DND-41 (cell line): ENCODE results near the gene MANEAL.

Source experiments
- ATAC-seq: fragments of 200-7000 bp; cut with Tn5 transposase; 3 replicates; pipeline ENCODE4 v1.9.1; 2021; ENCODE audit warnings: low read depth; ENCODE audit not compliant: insufficient read depth
- DNase-seq: peaks from one replicate; pipeline ENCODE4 v3.0.0-alpha.2; 2020
- H2AFZ ChIP-seq: 2 replicates; pipeline ENCODE4 v1.6.0; 2012; ENCODE audit warnings: low read depth, low read length
- H3K27ac ChIP-seq: 2 replicates; pipeline ENCODE4 v1.5.1; 2012; ENCODE audit warnings: low read length, inconsistent platforms
- H3K27me3 ChIP-seq: fragments of 200-600 bp; sonication (generic); 2 replicates; pipeline ENCODE4 v1.6.0; 2012; ENCODE audit warnings: low read length, mild to moderate bottlenecking, inconsistent platforms; ENCODE audit not compliant: insufficient read depth, poor library complexity
- H3K36me3 ChIP-seq: 2 replicates; pipeline ENCODE4 v1.5.1; 2012; ENCODE audit warnings: low read length, inconsistent platforms; ENCODE audit not compliant: insufficient read depth
- H3K4me1 ChIP-seq: 2 replicates; pipeline ENCODE4 v1.5.1; 2012; ENCODE audit warnings: mild to moderate bottlenecking, low read length; ENCODE audit not compliant: insufficient read depth
- H3K4me2 ChIP-seq: 2 replicates; pipeline ENCODE4 v1.6.0; 2012; ENCODE audit warnings: mild to moderate bottlenecking, moderate library complexity, low read length, inconsistent platforms; ENCODE audit not compliant: insufficient read depth
- H3K4me3 ChIP-seq, 2 experiments: fragments of 200-600 bp in 1 of 2; shearing (Covaris generic) in 1 of 2; 2 replicates each; pipeline ENCODE4 v1.5.1; 2012 to 2016; ENCODE audit warnings: inconsistent platforms in 2 of 2, low read length in 2 of 2, mild to moderate bottlenecking in 2 of 2, low read depth in 1 of 2, moderate library complexity in 1 of 2
- H3K79me2 ChIP-seq: 2 replicates; pipeline ENCODE4 v1.6.0; 2012; ENCODE audit warnings: low read length, inconsistent platforms; ENCODE audit not compliant: insufficient read depth
- H3K9ac ChIP-seq: 2 replicates; pipeline ENCODE4 v1.6.0; 2012; ENCODE audit warnings: low read depth, mild to moderate bottlenecking, inconsistent platforms, low read length, moderate library complexity
- H3K9me3 ChIP-seq: 2 replicates; pipeline ENCODE4 v1.5.1; 2012; ENCODE audit warnings: low read length, moderate library complexity, mild to moderate bottlenecking, inconsistent platforms; ENCODE audit not compliant: insufficient read depth, severe bottlenecking
- H4K20me1 ChIP-seq: 2 replicates; pipeline ENCODE4 v1.6.0; 2012; ENCODE audit warnings: low read length; ENCODE audit not compliant: insufficient read depth
- CTCF ChIP-seq: IDR thresholded peaks from 2 replicates; pipeline ENCODE4 v1.5.1; 2012; ENCODE audit warnings: borderline replicate concordance, low read length, moderate library complexity, mild to moderate bottlenecking; ENCODE audit not compliant: poor library complexity, severe bottlenecking; ENCODE audit errors: extremely low read depth
- EZH2 ChIP-seq: IDR thresholded peaks from 3 replicates; pipeline ENCODE4 v1.6.1; 2012; ENCODE audit warnings: borderline replicate concordance, low read depth, mild to moderate bottlenecking, moderate library complexity, low read length, inconsistent platforms; ENCODE audit not compliant: severe bottlenecking

Gene MANEAL

GRCh38 chr1:37752213-37752582 is 41.4 kb upstream of the MANEAL start:
- Histone ChIP-seq H3K9me3 (no peaks in the 10 kb centered on the region), H2AFZ (no peak overlapping the region), H3K27ac (no peak overlapping the region), H3K9ac (no peak overlapping the region), H3K79me2 (no peaks in the 10 kb centered on the region), H4K20me1 (no peaks in the 10 kb centered on the region; the same call in 1 of the 2 replicates), H3K27me3 (no peaks in the 10 kb centered on the region), H3K4me2 (no peak overlapping the region), H3K36me3 (no peaks in the 10 kb centered on the region), H3K4me1 (no peaks in the 10 kb centered on the region), H3K4me3 (no peak overlapping the region)
- no peak for ATAC-seq
- DNase-seq = no peak
- no peak for TF ChIP-seq EZH2
- no peak for TF ChIP-seq CTCF

DNA sequence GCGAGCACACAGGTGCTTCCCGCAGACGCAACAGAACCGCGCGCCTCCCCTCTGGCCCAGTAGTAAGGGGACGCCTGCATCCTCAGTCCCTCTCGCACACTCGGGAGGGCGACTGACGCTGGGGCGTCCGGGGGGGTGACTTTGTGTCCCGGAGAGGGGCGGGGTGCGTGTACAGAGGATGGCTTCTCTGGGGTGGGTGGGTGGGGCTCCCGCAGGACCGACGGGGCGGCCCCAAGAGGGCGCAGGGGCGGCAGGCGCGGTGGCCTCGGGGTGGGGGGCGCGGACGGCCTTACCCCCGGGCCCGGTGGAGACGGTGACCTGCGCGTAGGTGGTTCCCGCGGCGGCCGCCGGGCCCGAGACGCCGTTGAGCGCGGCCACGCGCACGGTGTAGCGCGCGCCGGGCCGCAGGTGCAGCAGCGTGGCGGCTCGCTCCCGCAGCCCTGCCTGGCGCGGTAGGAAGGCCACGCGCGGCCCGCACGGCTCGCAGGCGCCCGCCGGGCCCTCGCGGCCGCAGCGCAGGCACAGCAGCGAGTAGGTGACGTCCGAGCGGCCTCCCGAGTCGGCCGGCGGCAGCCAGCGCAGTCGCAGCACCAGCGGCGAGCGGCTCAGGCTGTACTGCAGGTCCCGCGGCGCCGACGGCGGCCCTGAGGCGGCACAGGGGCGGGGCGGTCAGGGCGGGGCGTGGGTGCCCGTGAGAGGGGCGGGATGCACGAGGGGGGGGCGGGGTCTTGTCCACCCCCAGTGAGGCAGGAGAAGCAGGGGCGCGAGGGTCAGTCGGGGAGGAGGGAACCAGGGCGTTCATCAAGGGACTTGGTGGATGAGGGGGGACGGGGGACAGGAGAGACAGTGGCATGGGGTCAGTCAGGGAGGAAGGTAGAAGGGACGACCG is 40.8 kb upstream of the MANEAL start:
- Histone ChIP-seq H3K27ac (no peak overlapping the region), H3K4me3 (no peak overlapping the region), H3K36me3 (no peaks in the 10 kb centered on the region), H2AFZ (no peak overlapping the region), H3K27me3 (no peaks in the 10 kb centered on the region), H4K20me1 (no peaks in the 10 kb centered on the region; the same call in 1 of the 2 replicates), H3K9ac (no peak overlapping the region), H3K4me1 (no peaks in the 10 kb centered on the region), H3K79me2 (no peaks in the 10 kb centered on the region), H3K4me2 (no peak overlapping the region), H3K9me3 (no peaks in the 10 kb centered on the region)
- ATAC-seq = no peak
- TF ChIP-seq CTCF = no peak
- TF ChIP-seq EZH2 = no peak
- no peak for DNase-seq

GRCh38 chr1:37753473-37754321 is 40.0 kb upstream of the MANEAL start:
- Histone ChIP-seq H2AFZ (no peak overlapping the region), H3K4me1 (no peaks in the 10 kb centered on the region), H3K79me2 (no peaks in the 10 kb centered on the region), H3K9ac (no peak overlapping the region), H3K9me3 (no peaks in the 10 kb centered on the region), H3K27ac (no peak overlapping the region), H3K4me3 (no peak overlapping the region), H3K36me3 (no peaks in the 10 kb centered on the region), H3K4me2 (no peak overlapping the region), H4K20me1 (no peaks in the 10 kb centered on the region; the same call in 1 of the 2 replicates), H3K27me3 (peaks cover 2% of the 10 kb centered on the region)
- no peak for ATAC-seq
- DNase-seq = no peak
- no peak for TF ChIP-seq CTCF
- no peak for TF ChIP-seq EZH2
